Measurements from ENCODE around the gene ILKAP. TPM values are rescaled to one million over a fixed set of nuclear protein-coding genes. Genes with fewer than 3 reads are reported as not detected.
A peak's percentile ranks its signal among the peaks of the same experiment; 100 is the strongest.

Gene ILKAP
- total RNA-seq, 4 donors from 2014 or later: 9.2 to 78.0 (median 29.1) TPM

GRCh38 chr2:238250896-238251295 is 47.4 kb upstream of the ILKAP start:
- Histone ChIP-seq H3K27ac (no peak overlapping the region), H3K4me3 (no peak overlapping the region), H3K27me3 (no peaks in the 10 kb centered on the region), H3K4me1 (no peaks in the 10 kb centered on the region), H3K9me3 (no peaks in the 10 kb centered on the region), H3K36me3 (no peaks in the 10 kb centered on the region)
- intact Hi-C loops (cut with DNase I; ENCODE audit: low total_unique reads): no loop called here
- TF ChIP-seq CTCF (IDR thresholded peaks at IDR 0.05) (no peak), POLR2A (IDR thresholded peaks at IDR 0.05) (no peak)
- DNase-seq: no peak

DNA sequence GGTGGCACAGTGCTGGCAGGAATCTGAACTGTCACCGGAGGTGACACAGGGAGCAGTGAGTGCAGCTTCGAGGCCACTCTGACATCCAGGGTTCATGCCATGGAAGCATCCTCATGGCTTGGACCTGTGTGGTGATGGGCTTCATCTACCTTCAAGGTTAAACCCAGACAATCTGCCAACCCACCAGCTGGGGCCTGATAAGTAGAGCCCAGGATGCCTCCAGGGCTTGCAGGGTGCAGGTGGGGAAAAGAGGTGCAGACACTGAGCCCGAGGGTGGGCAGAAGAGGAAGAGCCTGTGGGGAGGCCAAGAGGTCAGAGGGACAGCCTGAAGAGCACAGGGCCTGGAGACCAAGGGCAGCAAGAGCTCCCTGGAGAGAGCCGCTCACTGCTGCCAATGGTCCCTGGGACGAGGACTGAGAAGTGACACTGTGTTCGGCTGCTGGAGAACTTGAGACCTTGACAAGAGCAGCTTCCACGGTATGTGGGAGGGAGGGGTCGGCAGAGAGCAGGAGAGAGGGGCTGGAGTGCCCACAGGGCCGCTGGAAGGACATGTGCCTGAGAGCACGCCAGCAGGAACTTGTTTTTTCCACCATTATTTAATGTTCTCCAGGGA is 44.5 kb upstream of the ILKAP start:
- DNase-seq: no peak
- Histone ChIP-seq H3K36me3 (no peaks in the 10 kb centered on the region), H3K27me3 (no peaks in the 10 kb centered on the region), H3K4me3 (no peak overlapping the region), H3K27ac (no peak overlapping the region), H3K9me3 (no peaks in the 10 kb centered on the region), H3K4me1 (peaks cover 0 to 5% of the 10 kb centered on the region in 2 donors)
- intact Hi-C loops (cut with DNase I; ENCODE audit: low total_unique reads): no loop called here
- TF ChIP-seq POLR2A (IDR thresholded peaks at IDR 0.05) (no peak), CTCF (IDR thresholded peaks at IDR 0.05) (no peak)

- intact Hi-C loops (cut with DNase I; ENCODE audit: low total_unique reads): no loop called here
- Histone ChIP-seq H3K36me3 (no peaks in the 10 kb centered on the region), H3K4me3 (no peak overlapping the region), H3K9me3 (no peaks in the 10 kb centered on the region), H3K27ac (no peak overlapping the region), H3K27me3 (no peaks in the 10 kb centered on the region), H3K4me1 (peaks cover 5 to 11% of the 10 kb centered on the region in 2 donors)
- DNase-seq: no peak
- TF ChIP-seq CTCF (IDR thresholded peaks at IDR 0.05): no peak
- no peak for TF ChIP-seq POLR2A (IDR thresholded peaks at IDR 0.05)
Observed at GRCh38 chr2:238247002-238247822, 43.7 kb upstream of the ILKAP start.

- Histone ChIP-seq H3K4me3 (no peak overlapping the region), H3K27ac (no peak overlapping the region), H3K27me3 (no peaks in the 10 kb centered on the region), H3K36me3 (no peaks in the 10 kb centered on the region), H3K4me1 (peaks cover 11 to 23% of the 10 kb centered on the region in 2 donors), H3K9me3 (no peaks in the 10 kb centered on the region)
- TF ChIP-seq POLR2A (IDR thresholded peaks at IDR 0.05) (no peak), CTCF (IDR thresholded peaks at IDR 0.05) (no peak)
- intact Hi-C loops (cut with DNase I; ENCODE audit: low total_unique reads): no loop called here
- DNase-seq: no peak
Observed at GRCh38 chr2:238244151-238244550, 40.7 kb upstream of the ILKAP start.

- no peak for DNase-seq
- peaks cover 11 to 29% of the 10 kb centered on the region in 2 donors for H3K4me1 ChIP-seq
- intact Hi-C loops (cut with DNase I; ENCODE audit: low total_unique reads): no loop called here
- H3K36me3 ChIP-seq: no peaks in the 10 kb centered on the region
- H3K27me3 ChIP-seq: no peaks in the 10 kb centered on the region
- H3K4me3 ChIP-seq: no peak overlapping the region
- TF ChIP-seq POLR2A (IDR thresholded peaks at IDR 0.05) (no peak), CTCF (IDR thresholded peaks at IDR 0.05) (no peak)
- H3K9me3 ChIP-seq: no peaks in the 10 kb centered on the region
- H3K27ac ChIP-seq: peak overlapping the region; percentile 44 to 50
Observed at GRCh38 chr2:238243496-238244076, 40.1 kb upstream of the ILKAP start.
